H9 (cell line): ENCODE measurements around the gene C19orf47. TPM values are rescaled to one million over a fixed set of nuclear protein-coding genes. Genes with fewer than 3 reads are reported as not detected.

Source experiments
- DNase-seq: peaks from one replicate; pipeline ENCODE4 v3.0.0-alpha.2; 2017
- H2AFZ ChIP-seq: one replicate; pipeline ENCODE4 v1.6.1; 2013; ENCODE audit warnings: mild to moderate bottlenecking, low read length, control low read depth, moderate library complexity
- H2AK5ac ChIP-seq: 2 replicates; pipeline ENCODE4 v1.6.1; 2013; ENCODE audit warnings: low read length, control low read depth, mixed read lengths; ENCODE audit not compliant: insufficient read length
- H2BK120ac ChIP-seq: one replicate; pipeline ENCODE4 v1.6.1; 2013; ENCODE audit warnings: low read depth, mild to moderate bottlenecking, low read length, control low read depth, inconsistent platforms; ENCODE audit not compliant: poor library complexity, severe bottlenecking
- H2BK12ac ChIP-seq: 2 replicates; pipeline ENCODE4 v1.6.1; 2013; ENCODE audit warnings: low read length, control low read depth, mixed read lengths, low read depth; ENCODE audit not compliant: insufficient read length
- H2BK15ac ChIP-seq: 2 replicates; pipeline ENCODE4 v1.6.1; 2013; ENCODE audit warnings: low read depth, low read length, control low read depth
- H2BK20ac ChIP-seq: one replicate; pipeline ENCODE4 v1.6.1; 2013; ENCODE audit warnings: low read depth, mild to moderate bottlenecking, low read length, control low read depth, inconsistent platforms; ENCODE audit not compliant: poor library complexity, severe bottlenecking
- H2BK5ac ChIP-seq: 2 replicates; pipeline ENCODE4 v1.6.1; 2013; ENCODE audit warnings: low read length, control low read depth, mixed read lengths; ENCODE audit not compliant: insufficient read length
- H3K14ac ChIP-seq: 2 replicates; pipeline ENCODE4 v1.6.1; 2013; ENCODE audit warnings: low read length, control low read depth; ENCODE audit not compliant: insufficient read depth
- H3K18ac ChIP-seq: 2 replicates; pipeline ENCODE4 v1.6.1; 2013; ENCODE audit warnings: low read depth, mild to moderate bottlenecking, mixed read lengths, low read length, control low read depth; ENCODE audit not compliant: insufficient read length
- H3K23ac ChIP-seq: 2 replicates; pipeline ENCODE4 v1.6.1; 2013; ENCODE audit warnings: low read length, control low read depth, mixed read lengths, low read depth; ENCODE audit not compliant: insufficient read length
- H3K23me2 ChIP-seq: 2 replicates; pipeline ENCODE4 v1.6.1; 2013; ENCODE audit warnings: low read depth, mild to moderate bottlenecking, mixed read lengths, low read length, control low read depth; ENCODE audit not compliant: insufficient read length, poor library complexity, severe bottlenecking
- H3K27ac ChIP-seq: 2 replicates; pipeline ENCODE4 v1.5.1; 2013; ENCODE audit warnings: low read length, control low read depth, mixed read lengths, low read depth; ENCODE audit not compliant: insufficient read length
- H3K27me3 ChIP-seq: 2 replicates; pipeline ENCODE4 v1.6.1; 2013; ENCODE audit warnings: low read length, control low read depth, inconsistent platforms; ENCODE audit not compliant: insufficient read depth
- H3K4ac ChIP-seq: 2 replicates; pipeline ENCODE4 v1.6.1; 2013; ENCODE audit warnings: low read depth, mild to moderate bottlenecking, control low read depth, inconsistent platforms, low read length, moderate library complexity
- H3K4me1 ChIP-seq: 2 replicates; pipeline ENCODE4 v1.6.1; 2013; ENCODE audit warnings: low read length, control low read depth, inconsistent platforms; ENCODE audit not compliant: insufficient read depth
- H3K4me2 ChIP-seq: 2 replicates; pipeline ENCODE4 v1.6.1; 2013; ENCODE audit warnings: low read length, control low read depth, mixed read lengths; ENCODE audit not compliant: insufficient read length, insufficient read depth
- H3K56ac ChIP-seq: 2 replicates; pipeline ENCODE4 v1.6.1; 2013; ENCODE audit warnings: low read depth, mild to moderate bottlenecking, mixed read lengths, low read length, control low read depth; ENCODE audit not compliant: insufficient read length
- H3K79me1 ChIP-seq: 2 replicates; pipeline ENCODE4 v1.6.1; 2013; ENCODE audit warnings: low read depth, mild to moderate bottlenecking, moderate library complexity, low read length, control low read depth, inconsistent platforms; ENCODE audit not compliant: insufficient read depth, poor library complexity, severe bottlenecking
- H3K79me2 ChIP-seq: 2 replicates; pipeline ENCODE4 v1.6.1; 2013; ENCODE audit warnings: low read length, control low read depth, inconsistent platforms; ENCODE audit not compliant: insufficient read depth
- H3K9ac ChIP-seq: 2 replicates; pipeline ENCODE4 v1.6.1; 2013; ENCODE audit warnings: low read length, control low read depth, mixed read lengths; ENCODE audit not compliant: insufficient read length; ENCODE audit errors: extremely low read depth
- H3K9me3 ChIP-seq: one replicate; pipeline ENCODE4 v1.6.1; 2013; ENCODE audit warnings: low read depth, low read length, inconsistent platforms; ENCODE audit not compliant: control insufficient read depth
- H3T11ph ChIP-seq: one replicate; pipeline ENCODE4 v1.6.1; 2013; ENCODE audit warnings: mild to moderate bottlenecking, low read length, control low read depth, inconsistent platforms
- H4K20me1 ChIP-seq: one replicate; pipeline ENCODE4 v1.6.1; 2013; ENCODE audit not compliant: control insufficient read depth, insufficient read length, insufficient read depth
- H4K5ac ChIP-seq: 2 replicates; pipeline ENCODE4 v1.6.1; 2013; ENCODE audit warnings: low read depth, mild to moderate bottlenecking, mixed read lengths, low read length, control low read depth; ENCODE audit not compliant: insufficient read length
- H4K8ac ChIP-seq: replicated peaks from 2 replicates; pipeline ENCODE4 v1.6.1; 2013; ENCODE audit warnings: low read length, control low read depth, mixed read lengths, low read depth; ENCODE audit not compliant: insufficient read length
- H4K91ac ChIP-seq: 2 replicates; pipeline ENCODE4 v1.6.1; 2013; ENCODE audit warnings: low read depth, mild to moderate bottlenecking, moderate library complexity, mixed read lengths, low read length, control low read depth; ENCODE audit not compliant: insufficient read length
- H3K27ac Mint-ChIP-seq, 3 experiments: 2 replicates in 2 of 3; 3 replicates in 1 of 3; pipeline ENCODE4 v1.8.0; 2020 to 2021; ENCODE audit warnings: mixed read lengths in 3 of 3, mild to moderate bottlenecking in 1 of 3, moderate library complexity in 1 of 3
- H3K27me3 Mint-ChIP-seq: 2 replicates; pipeline ENCODE4 v1.8.0; 2021; ENCODE audit warnings: low read depth, mild to moderate bottlenecking, moderate library complexity, mixed read lengths
- H3K36me3 Mint-ChIP-seq, 3 experiments: 2 replicates in 2 of 3; 3 replicates in 1 of 3; pipeline ENCODE4 v1.8.0; 2020 to 2021; ENCODE audit warnings: low read depth in 3 of 3, mixed read lengths in 3 of 3; ENCODE audit not compliant: insufficient read depth in 1 of 3
- H3K4me1 Mint-ChIP-seq, 2 experiments: 2 replicates each; pipeline ENCODE4 v1.8.0; 2020; ENCODE audit warnings: mixed read lengths in 2 of 2
- H3K4me3 Mint-ChIP-seq, 2 experiments: 2 replicates in 1 of 2; 3 replicates in 1 of 2; pipeline ENCODE4 v1.8.0; 2020 to 2021; ENCODE audit warnings: mild to moderate bottlenecking in 2 of 2, mixed read lengths in 2 of 2, moderate library complexity in 1 of 2
- H3K9me3 Mint-ChIP-seq, 2 experiments: 2 replicates in 1 of 2; 3 replicates in 1 of 2; pipeline ENCODE4 v1.8.0; 2020; ENCODE audit warnings: mild to moderate bottlenecking in 2 of 2, mixed read lengths in 2 of 2, moderate library complexity in 1 of 2
- WGBS: extraction: QIAGEN DNeasy Blood & Tissue Kit; methylation state at CpG from one replicate; pipeline ENCODE4 v1.1.7; 2013; ENCODE audit warnings: missing lambda C conversion rate, low lambda C conversion rate, mixed read lengths; ENCODE audit not compliant: insufficient read length; ENCODE audit errors: extremely low coverage; 5-methylcytosine and 5-hydroxymethylcytosine counted together
- total RNA-seq: library from RNA; stranded (reverse); gene quantifications from 2 replicates; pipeline ENCODE4 v1.2.1, GENCODE V29; 2021
- TF ChIP-seq, protein P1 (sequence below): fragments of 200-600 bp; sonication (generic); conservative IDR thresholded peaks from 3 replicates; pipeline ENCODE4 v1.8.0; 2021; ENCODE audit warnings: antibody characterized with exemption, mild to moderate bottlenecking

C19orf47 gene
- total RNA-seq, 1 experiment from 2014 or later: 19.4 TPM

DNA sequence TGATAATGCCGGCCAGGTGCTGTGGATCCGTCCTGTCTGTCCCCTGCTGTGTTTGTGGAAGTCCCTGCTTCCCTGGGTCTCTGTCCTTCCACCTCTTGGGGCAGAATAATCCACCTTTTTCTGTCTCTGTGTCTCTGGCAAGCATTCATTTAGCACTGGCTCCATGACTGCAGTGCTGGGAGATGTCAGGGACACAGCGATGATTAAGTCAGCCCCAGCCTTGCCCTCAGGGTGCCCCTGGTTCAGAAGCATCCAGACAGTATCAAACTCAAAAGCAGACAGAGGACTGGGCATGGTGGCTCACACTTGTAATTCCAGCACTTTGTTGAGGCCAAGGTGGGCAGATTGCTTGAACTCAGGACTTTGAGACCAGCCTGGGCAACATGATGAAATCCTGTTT is 40.3 kb upstream of the C19orf47 start:
- Histone ChIP-seq H2BK12ac (no peak overlapping the region), H3K4ac (no peak overlapping the region), H3K56ac (no peak overlapping the region), H3K4me1 (no peaks in the 10 kb centered on the region), H4K91ac (no peak overlapping the region), H4K8ac (no peak overlapping the region), H3K9ac (no peak overlapping the region), H3K14ac (no peak overlapping the region), H3K27me3 (no peaks in the 10 kb centered on the region), H3K27ac (no peak overlapping the region), H3T11ph (no peak overlapping the region), H4K20me1 (no peaks in the 10 kb centered on the region), H3K18ac (no peak overlapping the region), H2BK20ac (no peak overlapping the region), H2BK120ac (no peak overlapping the region), H3K4me2 (no peak overlapping the region), H2BK15ac (no peak overlapping the region), H3K9me3 (no peaks in the 10 kb centered on the region), H3K79me2 (no peaks in the 10 kb centered on the region), H2AK5ac (no peak overlapping the region), H3K23ac (no peak overlapping the region), H2AFZ (no peak overlapping the region), H4K5ac (no peak overlapping the region), H2BK5ac (no peak overlapping the region), H3K79me1 (no peaks in the 10 kb centered on the region), H3K23me2 (no peaks in the 10 kb centered on the region)
- H3K27ac Mint-ChIP-seq: no peak overlapping the region
- DNase-seq: no peak
- peaks cover 10% of the 10 kb centered on the region; the same call in 1 of the 2 replicates for H3K27me3 Mint-ChIP-seq
- H3K9me3 Mint-ChIP-seq: no peaks in the 10 kb centered on the region
- no CpG with 5 or more reads among the region's 3 CpGs for WGBS
- H3K4me3 Mint-ChIP-seq: no peak overlapping the region
- TF ChIP-seq, protein P1, sequence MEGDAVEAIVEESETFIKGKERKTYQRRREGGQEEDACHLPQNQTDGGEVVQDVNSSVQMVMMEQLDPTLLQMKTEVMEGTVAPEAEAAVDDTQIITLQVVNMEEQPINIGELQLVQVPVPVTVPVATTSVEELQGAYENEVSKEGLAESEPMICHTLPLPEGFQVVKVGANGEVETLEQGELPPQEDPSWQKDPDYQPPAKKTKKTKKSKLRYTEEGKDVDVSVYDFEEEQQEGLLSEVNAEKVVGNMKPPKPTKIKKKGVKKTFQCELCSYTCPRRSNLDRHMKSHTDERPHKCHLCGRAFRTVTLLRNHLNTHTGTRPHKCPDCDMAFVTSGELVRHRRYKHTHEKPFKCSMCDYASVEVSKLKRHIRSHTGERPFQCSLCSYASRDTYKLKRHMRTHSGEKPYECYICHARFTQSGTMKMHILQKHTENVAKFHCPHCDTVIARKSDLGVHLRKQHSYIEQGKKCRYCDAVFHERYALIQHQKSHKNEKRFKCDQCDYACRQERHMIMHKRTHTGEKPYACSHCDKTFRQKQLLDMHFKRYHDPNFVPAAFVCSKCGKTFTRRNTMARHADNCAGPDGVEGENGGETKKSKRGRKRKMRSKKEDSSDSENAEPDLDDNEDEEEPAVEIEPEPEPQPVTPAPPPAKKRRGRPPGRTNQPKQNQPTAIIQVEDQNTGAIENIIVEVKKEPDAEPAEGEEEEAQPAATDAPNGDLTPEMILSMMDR: no peak
- no peaks in the 10 kb centered on the region for H3K36me3 Mint-ChIP-seq
- H3K4me1 Mint-ChIP-seq: peaks cover 11 to 16% of the 10 kb centered on the region in 2 experiments
